ENCODE measurements around the gene KIF25.

The KIF25 gene

DNA sequence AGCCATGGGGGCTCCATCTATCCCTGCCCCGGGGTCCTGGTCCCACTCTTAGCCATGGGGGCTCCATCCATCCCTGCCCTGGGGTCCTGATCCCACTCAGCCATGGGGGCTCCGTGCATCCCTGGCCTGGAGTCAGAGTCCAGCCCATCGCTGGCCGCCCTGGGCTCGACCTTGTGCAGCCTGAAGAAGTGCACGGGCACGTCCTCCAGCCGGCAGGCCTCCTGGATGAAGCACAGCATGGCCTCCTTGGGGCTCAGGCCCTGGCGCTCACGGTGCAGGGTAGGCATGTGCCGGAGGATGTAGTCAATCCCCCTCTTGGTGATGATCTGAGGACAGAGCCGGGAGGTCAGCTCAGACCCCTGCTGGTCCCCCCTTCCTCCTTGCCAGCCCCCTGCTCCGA lies 66.0 kb downstream of the KIF25 start:
- no peak for TF ChIP-seq TAF1 (IDR thresholded peaks at IDR 0.05; ENCODE audit: low read depth)
- TF ChIP-seq CREB1 (IDR thresholded peaks at IDR 0.05; ENCODE audit: low read depth), result no peak
- TF ChIP-seq FOXM1 (IDR thresholded peaks at IDR 0.05; ENCODE audit: borderline replicate concordance, low read depth), result no peak
- TF ChIP-seq, protein P1, sequence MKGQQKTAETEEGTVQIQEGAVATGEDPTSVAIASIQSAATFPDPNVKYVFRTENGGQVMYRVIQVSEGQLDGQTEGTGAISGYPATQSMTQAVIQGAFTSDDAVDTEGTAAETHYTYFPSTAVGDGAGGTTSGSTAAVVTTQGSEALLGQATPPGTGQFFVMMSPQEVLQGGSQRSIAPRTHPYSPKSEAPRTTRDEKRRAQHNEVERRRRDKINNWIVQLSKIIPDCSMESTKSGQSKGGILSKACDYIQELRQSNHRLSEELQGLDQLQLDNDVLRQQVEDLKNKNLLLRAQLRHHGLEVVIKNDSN (IDR thresholded peaks at IDR 0.05), result no peak
- no peak for TF ChIP-seq CEBPB (IDR thresholded peaks at IDR 0.05)
- TF ChIP-seq NFIC (IDR thresholded peaks at IDR 0.05), result no peak
- no peak for TF ChIP-seq ZBTB7A (IDR thresholded peaks at IDR 0.05; ENCODE audit: low read depth)
- TF ChIP-seq RAD21 (IDR thresholded peaks at IDR 0.05; ENCODE audit: low read depth), result no peak
- no peak for TF ChIP-seq TCF12 (IDR thresholded peaks at IDR 0.05; ENCODE audit: low read depth)
- TF ChIP-seq, protein P2, sequence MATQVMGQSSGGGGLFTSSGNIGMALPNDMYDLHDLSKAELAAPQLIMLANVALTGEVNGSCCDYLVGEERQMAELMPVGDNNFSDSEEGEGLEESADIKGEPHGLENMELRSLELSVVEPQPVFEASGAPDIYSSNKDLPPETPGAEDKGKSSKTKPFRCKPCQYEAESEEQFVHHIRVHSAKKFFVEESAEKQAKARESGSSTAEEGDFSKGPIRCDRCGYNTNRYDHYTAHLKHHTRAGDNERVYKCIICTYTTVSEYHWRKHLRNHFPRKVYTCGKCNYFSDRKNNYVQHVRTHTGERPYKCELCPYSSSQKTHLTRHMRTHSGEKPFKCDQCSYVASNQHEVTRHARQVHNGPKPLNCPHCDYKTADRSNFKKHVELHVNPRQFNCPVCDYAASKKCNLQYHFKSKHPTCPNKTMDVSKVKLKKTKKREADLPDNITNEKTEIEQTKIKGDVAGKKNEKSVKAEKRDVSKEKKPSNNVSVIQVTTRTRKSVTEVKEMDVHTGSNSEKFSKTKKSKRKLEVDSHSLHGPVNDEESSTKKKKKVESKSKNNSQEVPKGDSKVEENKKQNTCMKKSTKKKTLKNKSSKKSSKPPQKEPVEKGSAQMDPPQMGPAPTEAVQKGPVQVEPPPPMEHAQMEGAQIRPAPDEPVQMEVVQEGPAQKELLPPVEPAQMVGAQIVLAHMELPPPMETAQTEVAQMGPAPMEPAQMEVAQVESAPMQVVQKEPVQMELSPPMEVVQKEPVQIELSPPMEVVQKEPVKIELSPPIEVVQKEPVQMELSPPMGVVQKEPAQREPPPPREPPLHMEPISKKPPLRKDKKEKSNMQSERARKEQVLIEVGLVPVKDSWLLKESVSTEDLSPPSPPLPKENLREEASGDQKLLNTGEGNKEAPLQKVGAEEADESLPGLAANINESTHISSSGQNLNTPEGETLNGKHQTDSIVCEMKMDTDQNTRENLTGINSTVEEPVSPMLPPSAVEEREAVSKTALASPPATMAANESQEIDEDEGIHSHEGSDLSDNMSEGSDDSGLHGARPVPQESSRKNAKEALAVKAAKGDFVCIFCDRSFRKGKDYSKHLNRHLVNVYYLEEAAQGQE (IDR thresholded peaks at IDR 0.05; ENCODE audit: low read depth), result no peak

DNA sequence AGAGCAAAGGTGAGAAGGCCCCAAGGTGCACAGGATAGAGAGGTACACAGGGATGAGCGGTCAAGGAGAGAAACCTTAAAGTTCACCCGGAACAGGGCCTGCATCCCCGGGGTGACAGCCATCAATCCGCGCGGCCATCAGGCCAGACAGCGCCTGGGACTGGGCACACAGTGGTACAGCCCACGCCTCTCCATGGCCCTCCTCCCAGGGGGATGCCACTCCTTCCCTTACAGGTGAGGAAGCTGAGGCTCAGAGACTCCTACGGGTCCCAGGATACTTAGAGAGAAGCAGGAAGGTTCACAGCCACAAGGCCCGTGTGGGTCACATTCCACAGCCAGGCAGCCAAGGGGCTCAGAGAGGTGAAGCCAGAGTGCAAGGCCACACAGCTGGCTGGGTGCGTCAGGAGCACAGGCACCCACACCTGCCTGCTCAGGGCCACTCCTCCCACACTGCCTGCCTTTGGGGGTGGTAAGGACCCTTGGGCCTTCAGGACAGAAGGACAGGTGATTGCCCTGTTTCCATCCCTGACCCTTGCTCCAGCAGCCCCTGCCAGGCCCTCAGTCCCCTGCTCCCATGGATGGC lies 66.8 kb downstream of the KIF25 start:
- TF ChIP-seq NFIC (IDR thresholded peaks at IDR 0.05) (no peak), YY1 (IDR thresholded peaks at IDR 0.05; ENCODE audit: low read depth) (no peak), EP300 (IDR thresholded peaks at IDR 0.05; ENCODE audit: borderline replicate concordance) (no peak), TAF1 (IDR thresholded peaks at IDR 0.05; ENCODE audit: low read depth) (no peak), CEBPB (IDR thresholded peaks at IDR 0.05) (no peak), TEAD4 (IDR thresholded peaks at IDR 0.05) (no peak), ZBTB7A (IDR thresholded peaks at IDR 0.05; ENCODE audit: low read depth) (no peak), EGR1 (IDR thresholded peaks at IDR 0.05) (no peak)
- TF ChIP-seq, protein P1 (IDR thresholded peaks at IDR 0.05), result no peak
- TF ChIP-seq, protein P3, sequence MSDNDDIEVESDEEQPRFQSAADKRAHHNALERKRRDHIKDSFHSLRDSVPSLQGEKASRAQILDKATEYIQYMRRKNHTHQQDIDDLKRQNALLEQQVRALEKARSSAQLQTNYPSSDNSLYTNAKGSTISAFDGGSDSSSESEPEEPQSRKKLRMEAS (IDR thresholded peaks at IDR 0.05), result no peak

DNA sequence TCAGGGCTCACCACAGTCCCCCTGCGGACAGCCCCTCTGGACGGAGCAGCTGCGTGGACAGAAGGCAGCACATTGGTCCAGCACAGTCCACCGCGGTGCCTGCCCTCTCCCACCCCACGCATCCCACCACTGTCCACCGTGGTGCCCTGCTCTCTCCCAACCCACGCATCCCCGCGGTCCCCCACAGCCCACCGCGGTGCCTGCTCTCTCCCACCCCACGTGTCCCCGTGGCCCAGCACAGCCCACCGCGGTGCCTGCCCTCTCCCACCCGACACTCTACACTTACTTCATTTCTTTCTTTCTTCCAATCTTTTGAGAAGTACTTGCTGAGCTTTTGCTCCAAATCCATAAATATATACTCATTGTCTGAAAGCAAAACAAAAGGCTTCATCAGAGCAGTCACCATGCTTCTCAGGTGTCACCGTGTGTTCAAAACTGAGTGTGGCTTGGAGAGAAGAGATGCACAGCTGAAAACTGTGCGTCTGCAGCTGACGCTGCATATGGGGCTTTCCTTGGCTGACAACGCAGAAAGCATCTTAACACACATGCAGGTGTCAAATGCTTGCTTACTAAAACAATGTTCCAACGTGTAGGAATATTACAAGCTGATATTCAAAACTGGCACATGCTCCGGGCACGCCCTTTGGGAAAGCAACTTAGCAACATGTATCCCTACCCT lies 69.7 kb downstream of the KIF25 start:
- TF ChIP-seq FOXM1 (IDR thresholded peaks at IDR 0.05; ENCODE audit: borderline replicate concordance, low read depth) (no peak), EP300 (IDR thresholded peaks at IDR 0.05; ENCODE audit: borderline replicate concordance) (no peak)
- TF ChIP-seq, protein P3 (IDR thresholded peaks at IDR 0.05), result no peak

DNA sequence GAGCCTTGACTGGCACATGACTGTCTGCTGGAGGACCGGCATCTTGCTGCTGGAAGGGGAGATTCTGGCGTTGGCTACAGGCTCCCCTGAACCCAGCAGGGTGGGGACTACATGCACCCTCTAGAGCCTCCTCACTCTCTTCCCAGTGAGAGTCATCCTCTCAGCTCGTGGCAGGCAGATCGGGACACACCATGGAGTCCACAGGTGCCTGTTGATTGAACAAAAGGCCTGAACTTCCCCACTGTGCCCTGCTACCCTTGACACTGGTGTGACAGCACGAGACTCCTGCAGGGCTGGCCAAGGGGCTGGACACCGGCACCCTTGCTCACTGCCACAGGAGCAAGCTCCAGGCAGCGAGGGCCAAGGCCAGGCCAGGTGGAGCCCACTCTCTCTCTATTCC lies 73.3 kb downstream of the KIF25 start:
- TF ChIP-seq FOXM1 (IDR thresholded peaks at IDR 0.05; ENCODE audit: borderline replicate concordance, low read depth) (no peak), RAD21 (IDR thresholded peaks at IDR 0.05; ENCODE audit: low read depth) (no peak), TAF1 (IDR thresholded peaks at IDR 0.05; ENCODE audit: low read depth) (no peak), YY1 (IDR thresholded peaks at IDR 0.05; ENCODE audit: low read depth) (no peak)

DNA sequence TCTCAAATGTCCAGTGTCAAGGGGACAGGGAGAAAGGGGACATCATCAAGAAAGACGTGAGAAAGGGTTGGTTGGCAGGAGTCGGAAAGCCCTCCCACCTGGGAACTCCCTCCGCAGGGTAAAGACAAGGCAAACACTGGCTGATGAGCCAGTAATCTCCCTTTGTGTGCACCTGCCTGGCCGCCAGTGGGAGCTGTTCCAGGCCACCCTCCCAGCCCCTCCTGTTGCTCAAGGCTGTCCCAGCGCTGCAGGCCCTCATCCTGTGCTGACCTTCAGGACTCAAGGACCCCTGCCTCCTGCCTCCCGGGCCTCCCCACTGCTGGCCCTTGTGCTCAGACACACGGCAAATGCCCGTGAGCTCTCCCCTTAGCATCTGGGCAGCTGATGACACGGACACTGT lies 74.1 kb downstream of the KIF25 start:
- TF ChIP-seq EGR1 (IDR thresholded peaks at IDR 0.05), result no peak
- no peak for TF ChIP-seq CEBPB (IDR thresholded peaks at IDR 0.05)
- TF ChIP-seq, protein P1 (IDR thresholded peaks at IDR 0.05), result no peak
- TF ChIP-seq FOXM1 (IDR thresholded peaks at IDR 0.05; ENCODE audit: borderline replicate concordance, low read depth), result no peak

DNA sequence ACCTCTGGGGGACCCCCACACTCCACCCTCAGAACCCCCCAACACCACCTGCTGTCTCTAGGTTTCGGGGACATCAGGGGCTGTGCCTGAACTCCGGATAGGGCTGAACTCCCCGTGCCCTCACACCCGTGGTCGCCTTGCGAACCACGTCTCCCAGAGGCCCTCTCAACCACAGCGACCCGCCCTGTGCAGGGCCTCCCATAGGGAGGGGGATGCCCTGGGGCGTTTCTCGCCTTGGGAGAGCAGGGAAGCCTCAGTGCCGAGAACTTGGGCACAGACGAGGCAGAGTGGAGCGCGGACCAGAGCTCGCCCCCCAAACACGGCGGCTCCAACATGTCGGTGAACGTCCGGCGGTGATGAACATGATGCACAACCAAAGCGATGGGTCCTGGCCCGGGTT lies 74.8 kb downstream of the KIF25 start:
- TF ChIP-seq CREB1 (IDR thresholded peaks at IDR 0.05; ENCODE audit: low read depth) (no peak), CEBPB (IDR thresholded peaks at IDR 0.05) (no peak), ZBTB7A (IDR thresholded peaks at IDR 0.05; ENCODE audit: low read depth) (no peak), EGR1 (IDR thresholded peaks at IDR 0.05) (no peak)
- TF ChIP-seq, protein P1 (IDR thresholded peaks at IDR 0.05), result no peak
- TF ChIP-seq, protein P2 (IDR thresholded peaks at IDR 0.05; ENCODE audit: low read depth), result no peak

Data from Ishikawa (cell line).